ENCODE measurements around the gene KLC4. TPM values are rescaled to one million over a fixed set of nuclear protein-coding genes. Genes with fewer than 3 reads are reported as not detected.

Gene KLC4
- total and polyA plus RNA-seq, 2 donors from 2014 or later: 33.7 to 39.0 TPM

- no peak for TF ChIP-seq CTCF (IDR thresholded peaks at IDR 0.05; ENCODE audit: borderline replicate concordance, extremely low read depth, insufficient read depth)
- Histone ChIP-seq H3K27me3 (ENCODE audit: control insufficient read depth, insufficient read depth, low read length) (no peaks in the 10 kb centered on the region), H3K27ac (ENCODE audit: low read depth in 2 of 2, low read length in 2 of 2) (no peak overlapping the region), H3K9ac (ENCODE audit: low read length in 3 of 3) (no peak overlapping the region), H3K4me1 (ENCODE audit: control insufficient read depth in 2 of 3, insufficient read depth in 2 of 3, low read depth in 1 of 3, low read length in 3 of 3) (peaks cover 0 to 6% (median 4%) of the 10 kb centered on the region in 3 donors), H3K4me3 (ENCODE audit: low read length in 3 of 3) (no peak overlapping the region), H3K9me3 (ENCODE audit: control insufficient read depth in 2 of 3, insufficient read depth in 1 of 3, low read length in 3 of 3) (no peaks in the 10 kb centered on the region), H3K36me3 (ENCODE audit: control insufficient read depth in 2 of 3, insufficient read depth in 3 of 3, low read length in 3 of 3) (peaks cover 7 to 35% (median 26%) of the 10 kb centered on the region in 3 donors)
- no peak for DNase-seq
- FAIRE-seq: no peak
- intact Hi-C loops (cut with DNase I): no loop called here
Measured at GRCh38 chr6:43024436-43024835, 35.0 kb upstream of the KLC4 start.

GRCh38 chr6:43026365-43026764, 33.1 kb upstream of the KLC4 start:
- Histone ChIP-seq H3K27me3 (ENCODE audit: control insufficient read depth, insufficient read depth, low read length) (no peaks in the 10 kb centered on the region), H3K36me3 (ENCODE audit: control insufficient read depth in 2 of 3, insufficient read depth in 3 of 3, low read length in 3 of 3) (peaks cover 7 to 38% (median 29%) of the 10 kb centered on the region in 3 donors), H3K27ac (ENCODE audit: low read depth in 2 of 2, low read length in 2 of 2) (no peak overlapping the region), H3K9ac (ENCODE audit: low read length in 3 of 3) (no peak overlapping the region), H3K4me3 (ENCODE audit: low read length in 3 of 3) (no peak overlapping the region), H3K4me1 (ENCODE audit: control insufficient read depth in 2 of 3, insufficient read depth in 2 of 3, low read depth in 1 of 3, low read length in 3 of 3) (no peaks in the 10 kb centered on the region), H3K9me3 (ENCODE audit: control insufficient read depth in 2 of 3, insufficient read depth in 1 of 3, low read length in 3 of 3) (no peaks in the 10 kb centered on the region)
- DNase-seq (no peak), FAIRE-seq (no peak)
- no peak for TF ChIP-seq CTCF (IDR thresholded peaks at IDR 0.05; ENCODE audit: borderline replicate concordance, extremely low read depth, insufficient read depth)
- intact Hi-C loops (cut with DNase I): no loop called here

GRCh38 chr6:43029120-43029519, 30.3 kb upstream of the KLC4 start:
- FAIRE-seq (no peak), DNase-seq (no peak)
- H3K4me1 ChIP-seq (ENCODE audit: control insufficient read depth in 2 of 3, insufficient read depth in 2 of 3, low read depth in 1 of 3, low read length in 3 of 3): no peaks in the 10 kb centered on the region
- no peak overlapping the region for H3K9ac ChIP-seq (ENCODE audit: low read length in 3 of 3)
- intact Hi-C loops (cut with DNase I): no loop called here
- H3K36me3 ChIP-seq (ENCODE audit: control insufficient read depth in 2 of 3, insufficient read depth in 3 of 3, low read length in 3 of 3): peaks cover 7 to 39% (median 29%) of the 10 kb centered on the region in 3 donors
- H3K27ac ChIP-seq (ENCODE audit: low read depth in 2 of 2, low read length in 2 of 2): no peak overlapping the region
- H3K9me3 ChIP-seq (ENCODE audit: control insufficient read depth in 2 of 3, insufficient read depth in 1 of 3, low read length in 3 of 3): no peaks in the 10 kb centered on the region
- H3K4me3 ChIP-seq (ENCODE audit: low read length in 3 of 3): no peak overlapping the region
- no peak for TF ChIP-seq CTCF (IDR thresholded peaks at IDR 0.05; ENCODE audit: borderline replicate concordance, extremely low read depth, insufficient read depth)
- H3K27me3 ChIP-seq (ENCODE audit: control insufficient read depth, insufficient read depth, low read length): no peaks in the 10 kb centered on the region

GRCh38 chr6:43032326-43032725, 27.1 kb upstream of the KLC4 start:
- Histone ChIP-seq H3K4me3 (ENCODE audit: low read length in 3 of 3) (no peak overlapping the region), H3K36me3 (ENCODE audit: control insufficient read depth in 2 of 3, insufficient read depth in 3 of 3, low read length in 3 of 3) (peaks cover 8 to 19% (median 18%) of the 10 kb centered on the region in 3 donors), H3K4me1 (ENCODE audit: control insufficient read depth in 2 of 3, insufficient read depth in 2 of 3, low read depth in 1 of 3, low read length in 3 of 3) (peaks cover 0 to 2% (median 0%) of the 10 kb centered on the region in 3 donors), H3K27ac (ENCODE audit: low read depth in 2 of 2, low read length in 2 of 2) (no peak overlapping the region), H3K9ac (ENCODE audit: low read length in 3 of 3) (no peak overlapping the region), H3K9me3 (ENCODE audit: control insufficient read depth in 2 of 3, insufficient read depth in 1 of 3, low read length in 3 of 3) (no peaks in the 10 kb centered on the region), H3K27me3 (ENCODE audit: control insufficient read depth, insufficient read depth, low read length) (no peaks in the 10 kb centered on the region)
- DNase-seq (no peak), FAIRE-seq (no peak)
- no peak for TF ChIP-seq CTCF (IDR thresholded peaks at IDR 0.05; ENCODE audit: borderline replicate concordance, extremely low read depth, insufficient read depth)
- intact Hi-C loops (cut with DNase I): no loop called here

Measured in kidney (tissue), 14 donors.